Measurements from ENCODE around the gene CELSR1.

CELSR1 gene

DNA sequence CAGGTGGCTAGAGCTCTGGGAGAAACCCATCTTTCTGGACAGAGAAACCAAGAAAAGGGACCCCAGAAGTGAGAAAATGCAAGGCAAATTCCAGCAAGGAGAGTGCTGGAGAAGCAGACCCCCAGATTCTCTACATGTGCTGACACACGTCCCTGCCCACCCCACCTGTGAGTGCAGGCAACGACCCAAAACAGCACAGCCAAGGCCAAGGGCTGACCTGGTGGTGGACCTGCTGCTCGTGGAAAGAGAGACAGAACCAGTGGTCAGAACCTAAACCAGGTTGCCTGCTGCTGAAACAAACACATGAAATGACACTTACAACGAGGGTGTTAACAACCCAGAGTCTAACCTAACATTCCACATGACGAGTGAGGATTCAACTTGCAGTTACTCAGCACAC, 177.3 kb downstream of the CELSR1 start:
- DNase-seq = no peak

- DNase-seq = no peak
These were observed 178.1 kb downstream of the CELSR1 start for GRCh38 chr22:46359362-46359761.

DNA sequence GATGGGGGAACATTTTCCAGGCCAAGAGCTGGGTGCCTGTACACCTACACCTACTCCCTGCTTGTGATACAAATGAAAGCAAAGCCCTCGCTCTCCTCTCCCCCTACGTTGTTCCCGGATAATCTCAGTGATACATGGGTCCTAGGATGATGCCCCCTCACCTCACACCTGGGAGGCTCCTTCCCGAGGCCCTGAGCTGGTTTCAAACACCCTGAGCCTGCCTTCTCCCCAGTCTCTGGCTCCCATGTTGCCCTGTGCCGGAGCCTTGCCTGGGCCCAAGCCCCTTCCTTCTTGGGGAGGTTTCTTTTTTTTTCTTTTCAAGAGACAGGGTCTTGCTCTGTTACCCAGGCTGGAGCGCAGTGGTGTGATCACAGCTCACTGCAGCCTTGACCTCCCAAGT, 178.7 kb downstream of the CELSR1 start:
- no peak for DNase-seq

GRCh38 chr22:46357711-46358520, 179.5 kb downstream of the CELSR1 start:
- DNase-seq = no peak

DNA sequence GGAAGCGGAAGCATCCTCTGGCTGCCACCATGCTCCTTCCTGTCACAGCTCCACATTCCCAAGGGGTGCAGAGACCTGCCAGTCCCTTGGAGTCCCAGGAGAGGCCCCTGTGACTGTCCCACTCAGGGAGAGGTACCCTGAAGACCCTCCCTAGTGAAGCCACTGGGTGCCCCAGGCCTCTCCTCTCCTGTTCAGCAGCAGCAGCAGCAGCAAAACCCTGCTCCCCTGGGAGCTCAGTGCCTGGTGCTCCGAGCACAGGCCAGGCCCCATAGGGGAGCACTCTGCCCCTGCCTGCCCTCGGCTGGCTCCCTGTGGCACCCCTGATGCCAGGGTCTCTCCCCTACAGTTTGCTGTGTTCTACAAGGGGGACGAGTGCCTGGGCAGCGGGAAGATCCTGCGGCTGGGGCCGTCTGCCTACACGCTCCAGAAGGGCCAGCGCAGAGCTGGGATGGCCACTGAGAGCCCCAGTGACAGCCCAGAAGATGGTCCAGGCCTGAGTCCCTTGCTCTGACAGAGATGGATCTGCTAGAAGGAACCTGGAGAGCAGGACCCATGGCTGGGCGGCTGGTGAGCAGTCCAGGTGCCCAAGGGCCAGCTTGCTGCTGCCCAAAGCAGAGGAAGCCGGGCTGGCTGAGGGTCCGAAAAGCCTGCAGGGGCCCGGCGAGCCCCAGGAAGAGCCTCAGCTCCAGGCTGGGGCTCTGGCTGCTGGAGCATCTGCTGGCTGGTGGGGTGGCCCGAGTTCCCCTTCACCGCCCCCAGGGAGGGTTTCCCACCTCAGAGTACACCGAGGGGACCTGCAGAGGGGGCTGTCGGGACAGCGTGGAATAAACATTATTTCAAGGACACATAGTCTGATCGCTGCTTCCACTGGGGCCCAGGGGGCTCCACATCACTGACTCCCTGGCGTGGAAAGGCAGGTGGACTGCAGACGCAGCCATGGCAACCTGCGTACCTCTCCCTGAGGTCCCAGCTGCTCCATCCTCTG, 180.6 kb downstream of the CELSR1 start:
- no peak for DNase-seq

DNA sequence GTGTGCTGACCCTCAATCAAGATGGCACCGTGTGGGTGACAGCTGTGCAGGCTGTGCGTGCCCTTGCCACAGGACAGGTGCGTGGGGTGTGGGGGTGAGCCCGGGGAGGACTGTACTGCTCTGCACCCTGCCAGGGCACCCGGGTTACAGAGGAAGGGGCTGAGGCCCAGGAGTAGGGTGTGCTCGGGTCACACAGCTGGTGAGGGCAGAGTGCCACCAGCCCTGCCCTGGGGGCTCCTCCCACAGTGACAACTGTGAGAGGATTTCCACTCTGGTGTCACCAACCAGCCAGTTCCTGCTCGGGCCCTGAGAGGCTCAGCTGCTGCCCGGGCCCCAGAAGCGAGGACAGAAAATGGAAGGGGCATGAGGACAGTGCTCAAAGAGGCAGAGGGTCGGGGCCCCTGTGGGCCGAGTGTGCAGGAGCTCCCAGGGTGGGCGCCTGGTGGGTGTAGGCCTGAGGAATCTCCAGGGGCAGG, 181.4 kb downstream of the CELSR1 start:
- no peak for DNase-seq

DNA sequence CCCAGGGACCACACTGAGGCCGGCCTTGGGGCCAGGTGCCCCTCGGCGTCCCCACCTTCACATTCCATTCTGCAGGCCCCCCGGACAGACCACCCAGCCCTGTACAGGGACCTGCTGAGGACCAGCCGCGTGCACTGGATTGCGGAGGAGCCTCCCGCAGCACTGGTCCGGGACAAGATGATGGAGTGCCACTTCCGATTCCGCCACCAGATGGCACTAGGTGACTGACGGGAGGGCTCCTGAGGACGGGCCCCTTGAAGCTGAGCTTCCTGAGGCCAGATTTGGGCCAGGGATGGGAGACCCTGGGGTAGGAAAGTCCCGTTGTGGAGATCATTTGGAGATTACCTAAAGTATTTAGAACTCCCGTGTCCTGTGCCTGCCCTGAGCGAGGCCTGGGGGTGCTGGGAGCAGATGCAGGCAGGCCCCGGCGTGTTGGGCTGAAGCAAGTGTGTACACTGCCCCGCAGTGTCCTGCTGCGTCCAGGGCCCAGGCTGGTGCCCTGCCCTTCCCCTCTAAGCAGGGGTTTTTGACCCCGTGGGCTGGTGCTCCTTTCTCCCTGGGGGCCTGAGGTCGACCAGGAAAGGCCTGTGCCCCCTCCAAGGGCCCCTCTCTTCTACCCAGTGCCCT, 181.9 kb downstream of the CELSR1 start:
- DNase-seq = no peak

- DNase-seq = no peak
These were observed 182.5 kb downstream of the CELSR1 start for GRCh38 chr22:46354993-46355305.

DNA sequence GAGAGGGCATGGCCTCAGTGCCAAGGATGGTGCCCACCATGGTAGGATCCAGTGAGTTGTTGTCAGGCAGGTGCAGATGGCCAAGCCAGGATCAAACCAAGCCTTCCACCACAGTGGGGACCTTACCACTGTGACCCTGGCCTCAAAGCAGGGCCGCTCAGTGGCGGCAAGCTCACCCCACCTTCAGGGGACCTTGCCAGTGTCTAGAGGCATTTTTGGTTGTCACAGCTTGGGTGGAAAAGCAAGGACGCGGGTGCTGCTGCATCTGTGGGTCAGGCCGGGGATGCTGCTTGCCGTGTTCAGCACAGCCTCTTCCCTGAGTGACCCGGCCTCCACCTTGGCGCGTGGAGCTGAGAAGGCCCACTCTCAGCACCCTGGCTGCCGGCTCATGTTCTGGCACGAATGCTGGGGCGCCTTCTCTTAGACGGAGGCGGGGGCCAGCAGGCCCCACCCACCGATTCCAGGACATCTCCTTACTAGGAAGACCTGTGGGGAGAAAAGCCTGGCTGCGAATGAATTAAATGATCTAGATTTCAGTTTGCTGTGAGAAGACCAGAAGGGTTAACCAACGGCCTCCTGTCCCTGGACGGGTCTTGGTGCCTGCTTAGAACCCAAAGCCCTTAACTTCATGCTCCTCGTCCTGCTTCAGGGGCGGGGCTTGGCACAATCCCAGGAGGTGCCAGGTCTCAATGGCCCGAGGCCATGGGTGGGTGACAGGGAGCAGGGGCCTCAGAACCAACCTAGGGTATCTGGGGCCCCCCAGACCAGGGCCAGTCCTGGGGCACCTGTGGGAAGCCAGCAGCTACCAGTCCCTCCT, 183.0 kb downstream of the CELSR1 start:
- no peak for DNase-seq

- no peak for DNase-seq
These were observed 183.8 kb downstream of the CELSR1 start for GRCh38 chr22:46353483-46354105.

DNA sequence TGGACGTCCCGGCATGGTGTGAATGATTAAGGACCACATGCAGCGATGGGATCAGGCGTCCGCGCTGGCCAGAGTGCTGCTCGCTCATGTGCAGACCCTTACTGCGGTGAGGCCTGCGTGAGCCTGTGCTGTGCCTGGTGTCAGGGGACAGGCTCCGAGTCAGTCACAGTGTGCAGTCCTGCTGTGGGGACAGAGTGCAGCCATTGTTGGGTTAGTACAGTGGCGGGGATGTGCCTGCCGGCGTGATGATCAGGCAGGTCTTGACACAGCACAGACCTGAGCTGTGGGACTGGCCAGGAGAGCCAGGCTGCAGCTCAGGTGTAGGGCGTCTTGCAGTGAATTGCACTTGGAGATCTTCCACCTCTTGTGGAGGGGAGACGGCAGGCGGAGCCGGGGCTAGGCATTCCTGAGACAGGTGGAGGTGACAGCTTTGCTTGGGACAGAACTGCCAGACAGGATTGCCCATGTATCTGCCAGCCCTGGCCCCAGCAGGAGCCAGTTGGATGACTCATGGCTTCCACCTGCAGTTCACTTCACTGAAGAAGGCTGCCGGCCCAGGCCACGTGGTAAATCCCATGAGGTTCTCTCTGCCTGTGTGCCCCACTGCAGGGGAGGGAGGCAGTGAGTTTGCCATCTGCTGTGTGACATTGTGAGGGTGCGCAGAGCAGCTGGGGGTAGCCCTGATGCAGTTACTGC, 184.6 kb downstream of the CELSR1 start:
- DNase-seq = no peak

- DNase-seq = no peak
These were observed 185.1 kb downstream of the CELSR1 start for GRCh38 chr22:46352276-46352675.

GRCh38 chr22:46351767-46352166, 185.7 kb downstream of the CELSR1 start:
- no peak for DNase-seq

GRCh38 chr22:46351131-46351735, 186.2 kb downstream of the CELSR1 start:
- no peak for DNase-seq

DNA sequence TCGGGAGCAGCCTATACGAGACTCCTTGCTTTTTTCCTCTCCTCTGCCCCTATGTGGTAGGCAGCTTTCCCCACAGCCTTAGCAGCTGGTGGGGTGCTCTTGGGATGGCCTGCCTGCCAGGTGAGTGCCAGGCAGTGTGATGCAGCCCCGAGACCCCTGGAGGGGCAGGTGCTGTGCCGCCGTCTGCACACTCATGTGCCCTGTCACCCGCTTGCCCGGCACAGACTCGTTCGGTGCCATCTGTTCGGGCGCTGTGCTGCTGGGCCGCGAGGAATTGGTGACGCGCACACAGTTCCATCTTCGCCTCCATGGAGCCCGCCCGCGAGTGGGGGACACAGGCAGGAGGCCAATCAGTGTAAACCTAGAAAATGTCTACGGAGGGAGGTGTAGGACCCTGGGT, 186.8 kb downstream of the CELSR1 start:
- DNase-seq = no peak

- no peak for DNase-seq
These were observed 187.3 kb downstream of the CELSR1 start for GRCh38 chr22:46350121-46350520.

DNA sequence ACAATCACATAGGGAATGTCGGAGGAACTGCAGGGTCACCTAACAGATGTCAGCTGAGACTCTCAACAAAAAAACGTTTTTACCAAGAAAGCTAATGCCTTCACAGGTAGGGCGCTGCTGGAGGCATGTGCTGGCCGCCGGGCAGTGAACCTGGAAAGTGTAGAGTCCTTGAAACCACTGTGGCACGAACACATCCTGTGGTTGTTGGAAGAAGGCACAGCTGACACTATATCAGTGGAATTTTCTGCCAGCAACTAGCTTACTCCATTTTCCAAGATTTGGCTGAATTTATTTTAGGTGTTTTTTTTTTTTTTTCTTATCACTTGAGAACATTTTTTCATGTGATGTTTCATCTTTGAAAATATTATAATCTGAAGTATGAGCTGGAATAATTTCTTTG, 187.7 kb downstream of the CELSR1 start:
- no peak for DNase-seq

DNA sequence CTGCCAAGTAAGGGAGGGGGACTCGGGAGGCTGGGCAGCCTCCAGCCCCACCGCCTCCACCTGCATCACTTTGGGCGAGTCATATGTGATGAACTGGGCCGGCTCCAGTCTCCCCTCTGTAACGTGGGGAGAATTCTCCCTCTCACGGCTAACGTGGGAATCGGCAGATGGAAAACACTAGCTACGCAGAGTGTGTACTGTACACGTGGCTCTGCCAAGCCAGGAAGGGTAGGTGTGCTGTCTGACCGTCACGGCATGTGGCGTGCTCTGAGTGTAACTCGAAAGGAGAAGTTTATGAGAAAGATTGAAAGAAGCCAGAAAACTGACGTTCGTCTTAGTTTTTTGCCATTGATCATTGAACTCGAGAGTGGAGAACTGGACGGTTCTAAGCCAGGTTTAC, 188.2 kb downstream of the CELSR1 start:
- no peak for DNase-seq

- no peak for DNase-seq
These were observed 189.2 kb downstream of the CELSR1 start for GRCh38 chr22:46348099-46348695.

DNA sequence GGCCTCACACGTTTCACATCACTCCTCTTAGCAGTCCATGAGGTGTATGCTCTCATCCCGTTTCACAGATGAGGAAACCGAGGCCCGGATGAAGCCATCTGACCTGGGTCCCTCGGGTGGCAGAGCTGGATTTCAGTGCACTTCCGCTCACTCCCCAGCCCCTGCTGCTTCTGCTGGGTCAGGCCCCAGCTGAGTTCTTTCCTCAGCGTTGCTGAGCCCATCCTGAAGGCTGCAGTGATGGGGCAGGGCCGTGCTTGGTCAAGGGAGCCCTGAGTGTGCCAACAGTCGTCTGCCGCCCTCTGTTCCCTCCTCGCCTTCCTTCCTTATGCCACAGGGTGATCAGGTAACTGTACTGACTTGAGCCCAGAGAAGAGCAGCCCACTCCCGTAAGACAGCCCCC, 189.8 kb downstream of the CELSR1 start:
- no peak for DNase-seq
